GM19438 (cell line): ENCODE data around the gene SPRR1B.
"Not testable (repeated sequence)": the region's sequence is repeated elsewhere in the genome, so short reads cannot be mapped to it uniquely, and the experiment has no call there.

Experiments used
- ATAC-seq: cut with Tn5 transposase; IDR thresholded peaks from one replicate; pipeline ENCODE4 v1.9.1; 2021; ENCODE audit warnings: low read depth; ENCODE audit not compliant: unreplicated experiment

Gene SPRR1B

GRCh38 chr1:153035211-153035610, 4.2 kb downstream of the SPRR1B start:
- no peak for ATAC-seq

GRCh38 chr1:153040950-153041631, 10.1 kb downstream of the SPRR1B start, which contains the start of gene SPRR2D:
TSS of gene SPRR2D (minus strand) at chr1:153041120. CDS start at chr1:153040346, 774 bp downstream.
- ATAC-seq, result no peak

GRCh38 chr1:153049211-153049610, 18.2 kb downstream of the SPRR1B start:
- no peak for ATAC-seq

- not testable (repeated sequence) for ATAC-seq
Observed at GRCh38 chr1:153056111-153056510, 25.1 kb downstream of the SPRR1B start.

GRCh38 chr1:153057375-153057774, 26.4 kb downstream of the SPRR1B start, which contains the start of gene SPRR2A:
TSS of gene SPRR2A (minus strand) at chr1:153057512. CDS start at chr1:153056735, 777 bp downstream.
- ATAC-seq, result no peak

GRCh38 chr1:153058154-153058553, 27.2 kb downstream of the SPRR1B start:
- no peak for ATAC-seq

- ATAC-seq, result no peak
Observed at GRCh38 chr1:153058826-153059784, 28.1 kb downstream of the SPRR1B start.

- no peak for ATAC-seq
Observed at GRCh38 chr1:153070243-153070642, 39.2 kb downstream of the SPRR1B start.

- no peak for ATAC-seq
Observed at GRCh38 chr1:153071511-153071910, 40.5 kb downstream of the SPRR1B start, which contains the start of gene SPRR2B. TSS of gene SPRR2B (minus strand) at chr1:153071611. CDS start at chr1:153070839, 772 bp downstream.

- no peak for ATAC-seq
Observed at GRCh38 chr1:153072806-153073726, 42.1 kb downstream of the SPRR1B start.

- ATAC-seq, result no peak
Observed at GRCh38 chr1:153081736-153082135, 50.7 kb downstream of the SPRR1B start.
